Activated CD8-positive, alpha-beta memory T cell treated with anti-CD3 and anti-CD28 coated beads, Interleukin-2, amount 50 U/mL, for 48 hours (primary cell): ENCODE data around the gene CD68.

Experiments
- DNase-seq: peaks from one replicate; pipeline ENCODE4 v3.0.0-alpha.2; 2020

Gene CD68

GRCh38 chr17:7559320-7560171 is 19.9 kb upstream of the CD68 start:
- DNase-seq: no peak

GRCh38 chr17:7560172-7561027 is 19.0 kb upstream of the CD68 start:
- peak; percentile 82 for DNase-seq

GRCh38 chr17:7561028-7561575 is 18.3 kb upstream of the CD68 start:
- DNase-seq: peak; percentile 91

GRCh38 chr17:7561589-7562207 is 17.7 kb upstream of the CD68 start, which contains the start of gene SENP3:
Gene SENP3 (plus strand): TSS chr17:7561919. CDS start chr17:7563077, 1,158 bp downstream.
- peak; percentile 97 for DNase-seq

- no peak for DNase-seq
Observed at GRCh38 chr17:7562208-7562605, 17.2 kb upstream of the CD68 start.

- DNase-seq: no peak
Observed at GRCh38 chr17:7563115-7563869, 16.1 kb upstream of the CD68 start.

GRCh38 chr17:7569571-7569970 is 9.9 kb upstream of the CD68 start:
- no peak for DNase-seq

- no peak for DNase-seq
Observed at GRCh38 chr17:7570351-7570750, 9.1 kb upstream of the CD68 start.

GRCh38 chr17:7572338-7572587 is 7.2 kb upstream of the CD68 start:
- no peak for DNase-seq

- DNase-seq: peak; percentile 100
Observed at GRCh38 chr17:7572588-7573323, 6.7 kb upstream of the CD68 start.

- DNase-seq: peak; percentile 92
Observed at GRCh38 chr17:7573324-7574080, 5.9 kb upstream of the CD68 start.

- no peak for DNase-seq
Observed at GRCh38 chr17:7574176-7574953, 5.1 kb upstream of the CD68 start.

- DNase-seq: no peak
Observed at GRCh38 chr17:7575481-7575883, 4.0 kb upstream of the CD68 start.

GRCh38 chr17:7575959-7576358 is 3.5 kb upstream of the CD68 start:
- DNase-seq: no peak

- DNase-seq: no peak
Observed at GRCh38 chr17:7576432-7576937, 3.0 kb upstream of the CD68 start.

GRCh38 chr17:7577327-7578199 is 1.9 kb upstream of the CD68 start:
- no peak for DNase-seq

- no peak for DNase-seq
Observed at GRCh38 chr17:7579834-7580603, 581 bp downstream of the CD68 start.
